GM21447 (cell line): ENCODE results near the gene NMNAT3.
A peak's percentile ranks its signal among the peaks of the same experiment; 100 is the strongest.

ENCODE experiments used
- ATAC-seq: cut with Tn5 transposase; IDR thresholded peaks from one replicate; pipeline ENCODE4 v1.9.1; 2021; ENCODE audit not compliant: unreplicated experiment

NMNAT3 gene

GRCh38 chr3:139548801-139549200, 129.0 kb downstream of the NMNAT3 start:
- ATAC-seq, result no peak

GRCh38 chr3:139547666-139548065, 130.1 kb downstream of the NMNAT3 start:
- no peak for ATAC-seq

GRCh38 chr3:139546772-139547171, 131.0 kb downstream of the NMNAT3 start:
- ATAC-seq, result no peak

DNA sequence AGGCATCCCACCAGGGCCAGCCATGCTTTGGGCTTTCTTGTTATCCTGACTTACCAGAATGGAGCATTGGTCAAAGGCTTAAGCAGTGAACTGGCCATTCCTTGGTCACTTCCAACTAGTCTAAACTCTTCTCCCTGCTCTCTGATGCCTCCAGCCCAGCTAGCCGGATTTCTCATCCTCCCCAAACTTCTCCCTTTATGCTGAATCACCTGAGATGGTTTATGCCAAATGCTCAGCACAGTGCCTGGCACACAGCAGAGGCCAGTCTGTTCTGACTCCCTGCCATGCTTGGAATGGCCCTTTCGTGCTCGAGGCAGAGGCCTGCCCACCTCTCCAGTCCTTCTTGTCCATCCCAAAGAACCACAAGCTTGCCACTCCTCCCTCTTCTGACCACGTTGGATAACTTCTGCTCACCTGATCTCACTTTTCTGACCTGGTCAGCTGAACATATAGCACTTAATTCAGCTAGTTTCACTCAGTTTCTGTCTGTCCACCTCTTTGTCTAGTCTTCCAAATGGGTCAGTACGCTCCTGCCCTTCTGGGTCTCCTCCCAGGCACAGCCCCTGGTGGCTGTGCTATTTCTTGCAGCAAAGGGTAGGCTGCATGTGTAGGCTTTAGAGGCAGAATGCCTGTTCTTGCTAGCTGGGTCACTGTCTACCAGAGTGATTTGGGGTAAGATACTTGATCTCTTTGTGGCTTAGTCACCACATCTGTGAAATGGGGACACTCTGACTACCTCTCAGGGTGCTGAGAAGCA, 136.1 kb downstream of the NMNAT3 start:
- no peak for ATAC-seq

GRCh38 chr3:139540651-139541531, 136.9 kb downstream of the NMNAT3 start:
- no peak for ATAC-seq

DNA sequence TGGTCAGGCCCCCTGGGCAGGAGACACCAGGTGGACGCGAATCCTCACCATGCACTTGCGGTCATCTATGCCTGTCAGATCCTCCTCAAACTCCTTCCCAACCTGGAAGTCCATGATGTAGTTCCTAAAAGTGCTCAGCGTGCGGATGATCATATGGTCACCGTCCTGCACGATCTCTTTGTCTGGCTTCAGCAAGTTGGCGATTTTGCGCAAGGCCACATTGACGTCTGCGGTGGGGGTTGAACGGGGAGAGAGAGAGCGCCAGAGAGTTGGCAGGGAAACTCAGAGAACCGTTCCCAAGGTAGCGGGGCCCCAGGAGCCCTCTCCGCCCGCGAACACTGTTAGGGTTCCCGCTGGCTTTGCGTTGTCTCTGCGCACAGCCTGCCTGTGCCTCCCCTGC, 139.0 kb downstream of the NMNAT3 start:
- ATAC-seq, result no peak

- no peak for ATAC-seq
Observed at GRCh38 chr3:139537795-139538621, 139.8 kb downstream of the NMNAT3 start.

GRCh38 chr3:139537361-139537760, 140.4 kb downstream of the NMNAT3 start:
- ATAC-seq, result no peak

GRCh38 chr3:139534992-139535879, 142.5 kb downstream of the NMNAT3 start:
- no peak for ATAC-seq

DNA sequence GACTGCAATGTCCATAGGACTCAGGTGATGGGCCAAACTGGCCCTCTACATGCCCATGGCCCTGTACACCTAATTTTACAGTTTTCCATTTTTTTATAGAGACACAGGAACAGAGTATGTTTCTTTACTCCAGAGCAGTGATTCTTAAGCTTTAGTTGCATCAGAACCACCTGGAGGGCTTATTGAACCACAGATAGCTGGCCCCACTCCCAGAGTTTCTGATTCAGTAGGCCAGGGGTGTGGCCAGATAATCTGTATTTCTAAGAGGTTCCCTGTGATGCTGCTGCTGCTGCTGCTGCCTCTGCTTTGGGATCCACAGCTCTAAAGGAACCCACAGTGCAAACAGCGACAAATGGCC, 143.3 kb downstream of the NMNAT3 start:
- ATAC-seq, result peak; percentile 75

DNA sequence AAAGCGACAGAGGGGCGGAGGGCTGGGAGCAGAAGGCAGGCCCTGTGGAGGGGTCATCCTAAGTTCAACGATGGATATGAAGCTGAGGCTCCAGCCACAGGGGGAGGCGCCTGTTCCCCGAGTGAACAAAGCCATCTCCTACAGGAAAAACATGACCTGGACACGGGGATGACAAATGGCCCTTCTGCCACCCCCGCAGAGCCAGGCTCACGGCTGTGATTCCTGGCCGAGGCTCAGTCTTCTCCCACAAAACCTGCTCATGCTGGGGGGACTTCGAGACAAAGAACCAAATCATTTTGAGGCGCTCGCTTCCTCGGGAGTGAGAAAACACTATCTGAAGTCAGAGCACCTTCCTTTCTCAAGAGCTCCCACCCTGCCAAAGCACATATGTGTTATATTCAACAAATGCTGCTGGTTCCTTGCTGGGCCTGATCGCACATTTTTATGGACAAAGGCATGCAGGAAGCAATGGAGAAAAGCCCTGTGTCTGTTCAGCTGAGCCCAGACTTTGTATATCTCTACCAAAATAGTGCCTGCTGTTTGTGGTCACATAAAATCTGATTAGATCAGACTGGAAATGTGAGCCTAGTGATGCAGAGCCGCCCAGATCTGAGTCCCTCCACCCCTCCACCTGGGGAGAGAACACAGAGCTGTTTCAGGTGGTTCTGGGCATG, 143.9 kb downstream of the NMNAT3 start:
- ATAC-seq, result peak; percentile 53

- ATAC-seq, result no peak
Observed at GRCh38 chr3:139532976-139533375, 144.8 kb downstream of the NMNAT3 start.

DNA sequence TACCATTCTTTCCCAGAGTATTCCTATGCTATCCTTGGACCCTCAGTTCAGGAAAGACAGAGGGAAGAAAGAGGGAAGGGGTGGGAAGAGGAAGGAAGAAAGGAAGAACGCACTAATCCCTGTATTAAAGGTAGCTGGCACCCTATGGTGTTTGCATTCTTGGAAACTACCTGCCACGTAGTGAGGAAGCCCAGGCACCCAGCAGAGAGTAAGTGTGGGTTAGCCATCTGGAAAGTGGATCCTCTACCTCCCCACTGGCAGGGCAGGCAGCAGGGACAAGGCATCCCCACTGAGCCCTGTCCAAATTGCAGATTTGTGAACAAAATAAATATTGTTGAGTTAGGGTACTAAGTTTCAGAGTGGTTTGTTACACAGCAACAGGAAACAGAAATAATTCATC, 147.1 kb downstream of the NMNAT3 start:
- no peak for ATAC-seq

DNA sequence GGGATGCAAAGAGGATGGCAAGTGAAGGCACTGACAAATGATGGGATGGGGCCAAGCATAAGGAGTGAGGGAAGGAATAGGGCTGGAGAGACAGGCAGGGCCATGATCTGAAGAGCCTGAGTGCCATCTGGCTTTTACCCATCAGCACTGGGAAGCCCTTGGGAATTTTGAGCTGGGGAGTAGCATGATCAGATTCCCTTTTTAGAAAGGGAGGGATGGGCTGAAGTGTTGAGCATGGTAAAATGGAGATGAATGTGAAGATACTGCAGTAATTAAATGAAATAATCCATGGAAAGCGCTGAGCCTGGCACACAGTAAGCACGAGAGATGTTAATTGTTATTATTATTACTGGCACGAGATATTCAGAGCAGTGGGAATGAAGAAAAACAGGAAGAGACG, 148.1 kb downstream of the NMNAT3 start:
- ATAC-seq, result no peak

- ATAC-seq, result no peak
Observed at GRCh38 chr3:139528924-139529323, 148.8 kb downstream of the NMNAT3 start.

DNA sequence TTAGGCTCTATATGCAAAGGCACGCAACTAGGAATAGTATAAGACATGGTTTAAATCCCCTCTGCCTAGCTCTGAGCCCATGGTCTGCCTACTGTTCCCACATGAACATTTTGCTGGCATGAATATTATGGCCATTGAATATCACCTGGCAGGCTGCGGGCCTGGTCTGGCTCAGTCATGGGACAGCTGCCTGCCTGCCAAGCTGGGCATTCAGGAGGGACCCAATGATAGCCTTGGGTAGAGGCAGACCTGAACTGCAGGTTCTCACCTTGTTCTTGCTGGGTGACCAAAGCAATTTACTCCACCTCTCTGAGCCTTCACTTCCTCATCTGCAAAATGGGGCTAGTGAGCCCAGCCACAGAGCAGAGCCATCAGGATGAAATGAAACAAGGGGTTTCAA, 149.5 kb downstream of the NMNAT3 start:
- no peak for ATAC-seq

DNA sequence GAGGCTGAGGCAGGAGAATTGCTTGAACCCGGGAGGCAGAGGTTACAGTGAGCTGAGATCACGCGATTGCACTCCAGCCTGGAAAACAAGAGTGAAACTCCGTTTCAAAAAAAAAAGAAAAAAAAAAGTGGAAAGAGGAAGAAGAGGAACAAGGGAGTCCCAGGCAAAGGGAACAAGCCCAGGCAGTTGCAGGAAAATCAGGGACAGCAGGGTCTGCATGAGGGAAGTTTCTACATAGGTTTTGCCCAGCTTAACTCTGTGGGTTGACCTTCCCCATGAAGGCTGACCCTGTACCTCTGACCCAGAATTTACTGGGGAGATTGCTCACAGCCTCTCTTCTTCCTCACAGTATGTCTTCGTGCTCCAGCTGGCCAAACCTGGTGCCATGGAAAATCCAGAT, 150.5 kb downstream of the NMNAT3 start:
- ATAC-seq, result no peak

DNA sequence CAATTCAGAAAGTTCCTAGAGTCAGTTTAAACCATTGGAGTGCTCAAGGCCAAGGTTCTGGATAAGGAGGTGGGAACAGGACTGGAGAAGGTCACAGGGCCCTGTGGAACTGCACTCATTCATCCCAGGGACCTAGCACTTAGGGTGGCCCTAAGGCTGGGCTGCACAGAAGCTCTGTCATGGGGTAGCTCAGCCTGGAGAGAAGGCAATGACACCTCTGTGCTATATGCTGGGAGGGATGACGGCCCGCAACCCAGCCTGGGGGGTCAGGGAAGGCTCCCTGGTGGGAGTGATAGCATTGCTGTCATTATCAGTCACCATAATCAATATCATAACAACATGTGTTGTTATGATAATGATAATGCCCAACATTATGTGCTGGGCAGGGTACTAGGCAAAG, 151.6 kb downstream of the NMNAT3 start:
- no peak for ATAC-seq

GRCh38 chr3:139524841-139525636, 152.7 kb downstream of the NMNAT3 start:
- no peak for ATAC-seq
